ENCODE measurements around the gene GANAB.

Gene GANAB

DNA sequence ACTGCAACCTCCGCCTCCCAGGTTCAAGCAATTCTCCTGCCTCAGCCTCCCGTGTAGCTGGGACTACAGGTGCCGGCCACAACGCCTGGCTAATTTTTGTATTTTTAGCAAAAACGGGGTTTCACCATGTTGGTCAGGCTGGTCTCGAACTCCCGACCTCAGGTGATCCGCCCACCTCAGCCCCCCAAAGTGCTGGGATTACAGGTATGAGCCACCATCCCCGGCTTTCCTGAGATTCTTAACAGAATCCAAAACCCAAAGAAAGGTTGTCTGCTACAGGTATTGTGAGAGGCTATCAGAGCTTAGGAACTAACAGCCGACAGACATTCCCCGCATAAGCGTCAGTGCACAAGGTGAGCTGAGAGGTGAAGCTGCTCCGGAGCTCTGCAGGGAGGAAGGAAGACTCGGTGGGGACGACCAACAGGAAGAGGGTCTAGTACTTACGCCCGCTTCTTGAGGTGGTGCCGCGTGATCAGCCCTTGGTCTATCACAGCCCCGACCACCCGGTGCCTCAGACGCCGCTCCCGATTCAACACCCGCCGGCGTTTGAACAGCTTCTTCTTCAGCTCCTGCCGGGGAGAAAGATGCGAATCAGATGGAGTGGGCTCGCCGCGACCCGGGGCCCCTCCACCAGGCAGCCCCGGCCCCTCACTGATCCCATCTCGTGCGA lies 18.1 kb upstream of the GANAB start:
- peak overlapping the region; percentile 67; the same call in 1 of the 2 replicates for H3K27ac ChIP-seq (ENCODE audit: low read length)
- no peaks in the 10 kb centered on the region; the same call in 1 of the 2 replicates for H3K36me3 ChIP-seq (replicated peaks; ENCODE audit: insufficient read depth, low read length)
- H4K20me1 ChIP-seq (ENCODE audit: insufficient read depth, low read length), result no peaks in the 10 kb centered on the region
- DNase-seq, result peak; percentile 69
- peak overlapping the region; percentile 70; the same call in 1 of the 2 replicates for H3K4me2 ChIP-seq (ENCODE audit: low read depth, low read length)
- peak overlapping the region; percentile 97 for H3K4me3 ChIP-seq (ENCODE audit: low read length)
- peak overlapping the region; percentile 83 for H3K9ac ChIP-seq (ENCODE audit: low read length)
- H3K79me2 ChIP-seq (ENCODE audit: low read length), result peaks cover 36% of the 10 kb centered on the region
- H2AFZ ChIP-seq (ENCODE audit: low read length), result peak overlapping the region; percentile 98
- TF ChIP-seq CTCF (IDR thresholded peaks at IDR 0.05; ENCODE audit: low read length) (no peak), EZH2phosphoT487 (IDR thresholded peaks at IDR 0.05; ENCODE audit: low read length) (no peak), EZH2 (optimal IDR thresholded peaks at IDR 0.05; ENCODE audit: low read depth, low read length) (no peak)
- H3K9me3 ChIP-seq (replicated peaks; ENCODE audit: insufficient read depth, low read length), result no peaks in the 10 kb centered on the region
- no peaks in the 10 kb centered on the region for H3K27me3 ChIP-seq (replicated peaks; ENCODE audit: insufficient read depth, low read length)
- H3K4me1 ChIP-seq (ENCODE audit: low read length), result peaks cover 5% of the 10 kb centered on the region; the same call in 1 of the 2 replicates
- H3F3A ChIP-seq (ENCODE audit: insufficient read depth, low read length), result peaks cover 36% of the 10 kb centered on the region
- H3K9me2 ChIP-seq (replicated peaks; ENCODE audit: insufficient read depth, low read length), result no peaks in the 10 kb centered on the region

DNA sequence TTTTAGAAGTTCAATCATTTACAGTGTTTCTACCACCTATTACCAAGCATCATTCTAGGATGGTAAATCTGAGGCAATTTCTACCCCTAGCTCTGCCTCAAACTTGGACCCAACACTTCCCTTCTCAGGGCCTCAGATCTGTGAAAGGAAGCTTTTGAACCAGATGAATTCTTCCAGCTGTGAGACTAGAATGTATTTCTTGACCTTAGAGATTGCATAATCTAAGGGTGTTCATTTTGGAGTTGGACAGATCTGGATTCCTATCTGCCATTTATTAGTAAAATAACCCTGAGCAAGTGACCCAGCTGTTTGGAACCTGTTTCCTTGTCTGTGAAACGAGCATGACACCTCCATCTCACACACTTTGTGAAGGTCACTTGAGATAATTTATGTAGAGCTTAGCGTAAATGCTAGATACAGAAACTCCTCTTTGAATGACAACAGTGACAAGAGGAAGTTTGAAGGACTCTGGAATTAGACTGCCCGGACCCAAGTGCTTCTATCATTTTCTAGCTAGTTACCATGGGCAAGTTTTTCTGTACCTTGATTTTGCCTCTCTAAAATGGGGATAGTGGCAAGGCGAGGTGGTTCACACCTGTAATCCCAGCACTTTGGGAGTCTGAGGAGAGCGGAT lies 10.5 kb upstream of the GANAB start:
- H4K20me1 ChIP-seq (ENCODE audit: insufficient read depth, low read length), result no peaks in the 10 kb centered on the region
- H3K4me2 ChIP-seq (ENCODE audit: low read depth, low read length), result no peak overlapping the region
- H3K4me1 ChIP-seq (ENCODE audit: low read length), result 0 out of 2 replicates have a peak, but pooled peaks cover 4% of the 10 kb centered on the region
- H3K27ac ChIP-seq (ENCODE audit: low read length), result no peak overlapping the region
- DNase-seq, result no peak
- H3K27me3 ChIP-seq (replicated peaks; ENCODE audit: insufficient read depth, low read length), result no peaks in the 10 kb centered on the region
- no peak overlapping the region for H3K9ac ChIP-seq (ENCODE audit: low read length)
- H3F3A ChIP-seq (ENCODE audit: insufficient read depth, low read length), result peaks cover 11% of the 10 kb centered on the region
- H2AFZ ChIP-seq (ENCODE audit: low read length), result 0 out of 2 replicates have a peak overlapping the region, but pooled peaks have one; percentile 9
- no peak overlapping the region for H3K4me3 ChIP-seq (ENCODE audit: low read length)
- H3K79me2 ChIP-seq (ENCODE audit: low read length), result peaks cover 12% of the 10 kb centered on the region
- TF ChIP-seq EZH2 (optimal IDR thresholded peaks at IDR 0.05; ENCODE audit: low read depth, low read length) (no peak), CTCF (IDR thresholded peaks at IDR 0.05; ENCODE audit: low read length) (no peak), EZH2phosphoT487 (IDR thresholded peaks at IDR 0.05; ENCODE audit: low read length) (no peak)
- no peaks in the 10 kb centered on the region for H3K36me3 ChIP-seq (replicated peaks; ENCODE audit: insufficient read depth, low read length)
- no peaks in the 10 kb centered on the region for H3K9me2 ChIP-seq (replicated peaks; ENCODE audit: insufficient read depth, low read length)
- H3K9me3 ChIP-seq (replicated peaks; ENCODE audit: insufficient read depth, low read length), result no peaks in the 10 kb centered on the region

DNA sequence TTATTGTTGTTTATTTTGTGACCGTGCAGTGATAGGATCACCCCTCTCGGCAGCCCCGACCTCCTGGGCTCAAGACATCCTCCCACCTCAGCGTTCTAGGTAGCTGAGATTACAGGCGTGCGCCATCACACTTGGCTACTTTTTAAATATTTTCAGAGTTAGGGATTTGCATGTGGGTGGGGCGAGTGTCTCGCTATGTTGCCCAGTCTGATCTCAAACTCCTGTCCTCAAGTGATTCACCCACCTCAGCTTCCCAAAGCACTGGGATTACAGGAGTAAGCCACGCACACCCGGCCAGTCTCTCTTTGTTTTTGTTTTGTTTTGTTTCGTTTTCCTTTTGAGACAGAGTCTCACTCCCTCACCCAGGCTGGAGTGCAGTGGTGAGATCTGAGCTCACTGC lies 7.9 kb upstream of the GANAB start:
- Histone ChIP-seq H3F3A (ENCODE audit: insufficient read depth, low read length) (peaks cover 11% of the 10 kb centered on the region), H3K9me3 (replicated peaks; ENCODE audit: insufficient read depth, low read length) (no peaks in the 10 kb centered on the region), H3K27me3 (replicated peaks; ENCODE audit: insufficient read depth, low read length) (no peaks in the 10 kb centered on the region), H3K4me1 (ENCODE audit: low read length) (0 out of 2 replicates have a peak, but pooled peaks cover 4% of the 10 kb centered on the region), H3K27ac (ENCODE audit: low read length) (no peak overlapping the region), H3K4me2 (ENCODE audit: low read depth, low read length) (peak overlapping the region; percentile 41; the same call in 1 of the 2 replicates), H3K79me2 (ENCODE audit: low read length) (peaks cover 30% of the 10 kb centered on the region), H3K4me3 (ENCODE audit: low read length) (no peak overlapping the region), H4K20me1 (ENCODE audit: insufficient read depth, low read length) (no peaks in the 10 kb centered on the region), H2AFZ (ENCODE audit: low read length) (peak overlapping the region; percentile 76), H3K36me3 (replicated peaks; ENCODE audit: insufficient read depth, low read length) (no peaks in the 10 kb centered on the region), H3K9me2 (replicated peaks; ENCODE audit: insufficient read depth, low read length) (no peaks in the 10 kb centered on the region), H3K9ac (ENCODE audit: low read length) (no peak overlapping the region)
- DNase-seq, result no peak
- no peak for TF ChIP-seq CTCF (IDR thresholded peaks at IDR 0.05; ENCODE audit: low read length)
- no peak for TF ChIP-seq EZH2phosphoT487 (IDR thresholded peaks at IDR 0.05; ENCODE audit: low read length)
- TF ChIP-seq EZH2 (optimal IDR thresholded peaks at IDR 0.05; ENCODE audit: low read depth, low read length), result no peak
